Measurements from ENCODE around the gene TUBA1B. TPM values are rescaled to one million over a fixed set of nuclear protein-coding genes. Genes with fewer than 3 reads are reported as not detected.

Gene TUBA1B
- total RNA-seq, 1 experiment from 2014 or later = 2,063 TPM

DNA sequence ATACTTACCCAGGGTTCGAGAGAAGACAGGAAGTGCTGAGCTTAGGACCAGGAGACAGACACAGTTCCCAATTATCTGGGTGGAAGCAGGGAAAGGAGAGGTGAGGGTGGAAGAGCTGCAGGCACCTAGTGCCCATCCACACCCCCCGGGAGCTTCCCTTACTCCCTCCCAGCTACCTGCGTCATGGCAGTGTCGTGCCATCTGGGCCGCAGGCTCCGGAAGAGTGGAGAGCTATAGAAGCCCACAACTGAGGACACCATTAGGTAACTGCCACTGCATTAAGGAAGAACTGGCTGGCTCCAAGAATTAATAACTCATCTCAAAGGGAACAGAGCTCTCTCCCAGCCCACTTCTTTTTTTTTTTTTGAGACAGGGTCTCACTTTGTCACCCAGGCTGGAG is 30.8 kb downstream of the TUBA1B start:
- Histone ChIP-seq H2BK120ac (ENCODE audit: low read depth, low read length, poor library complexity, severe bottlenecking) (no peak overlapping the region), H4K8ac (replicated peaks; ENCODE audit: insufficient read length, low read depth, low read length) (no peak overlapping the region), H3K79me1 (ENCODE audit: insufficient read depth, low read depth, low read length, poor library complexity, severe bottlenecking) (no peaks in the 10 kb centered on the region), H3K4me1 (ENCODE audit: insufficient read depth, low read length) (no peaks in the 10 kb centered on the region), H3K4ac (ENCODE audit: low read depth, low read length) (no peak overlapping the region), H4K20me1 (ENCODE audit: control insufficient read depth, insufficient read depth, insufficient read length) (no peaks in the 10 kb centered on the region), H3K23ac (ENCODE audit: insufficient read length, low read depth, low read length) (no peak overlapping the region), H3K27ac (ENCODE audit: insufficient read length, low read depth, low read length) (no peak overlapping the region), H3K9me3 (ENCODE audit: control insufficient read depth, low read depth, low read length) (no peaks in the 10 kb centered on the region), H2BK5ac (ENCODE audit: insufficient read length, low read length) (no peak overlapping the region), H3K18ac (ENCODE audit: insufficient read length, low read depth, low read length) (no peak overlapping the region), H3K27me3 (ENCODE audit: insufficient read depth, low read length) (no peaks in the 10 kb centered on the region), H3K4me2 (ENCODE audit: insufficient read depth, insufficient read length, low read length) (no peak overlapping the region), H2BK20ac (ENCODE audit: low read depth, low read length, poor library complexity, severe bottlenecking) (no peak overlapping the region), H2AFZ (ENCODE audit: low read length) (no peak overlapping the region), H2AK5ac (ENCODE audit: insufficient read length, low read length) (no peak overlapping the region), H4K5ac (ENCODE audit: insufficient read length, low read depth, low read length) (no peak overlapping the region), H3K14ac (ENCODE audit: insufficient read depth, low read length) (no peak overlapping the region), H3T11ph (ENCODE audit: low read length) (no peak overlapping the region), H3K56ac (ENCODE audit: insufficient read length, low read depth, low read length) (no peak overlapping the region), H3K9ac (ENCODE audit: extremely low read depth, insufficient read length, low read length) (no peak overlapping the region), H3K23me2 (ENCODE audit: insufficient read length, low read depth, low read length, poor library complexity, severe bottlenecking) (no peaks in the 10 kb centered on the region), H2BK12ac (ENCODE audit: insufficient read length, low read depth, low read length) (no peak overlapping the region), H2BK15ac (ENCODE audit: low read depth, low read length) (no peak overlapping the region), H3K79me2 (ENCODE audit: insufficient read depth, low read length) (no peaks in the 10 kb centered on the region), H4K91ac (ENCODE audit: insufficient read length, low read depth, low read length) (no peak overlapping the region)
- peaks cover 2 to 67% (median 60%) of the 10 kb centered on the region in 3 experiments; a peak in 6 of 7 replicates for H3K36me3 Mint-ChIP-seq (ENCODE audit: insufficient read depth in 1 of 3, low read depth in 3 of 3)
- H3K27ac Mint-ChIP-seq = no peak overlapping the region
- no peak overlapping the region for H3K4me3 Mint-ChIP-seq
- H3K27me3 Mint-ChIP-seq (ENCODE audit: low read depth) = peaks cover 6% of the 10 kb centered on the region
- TF ChIP-seq, protein P1, sequence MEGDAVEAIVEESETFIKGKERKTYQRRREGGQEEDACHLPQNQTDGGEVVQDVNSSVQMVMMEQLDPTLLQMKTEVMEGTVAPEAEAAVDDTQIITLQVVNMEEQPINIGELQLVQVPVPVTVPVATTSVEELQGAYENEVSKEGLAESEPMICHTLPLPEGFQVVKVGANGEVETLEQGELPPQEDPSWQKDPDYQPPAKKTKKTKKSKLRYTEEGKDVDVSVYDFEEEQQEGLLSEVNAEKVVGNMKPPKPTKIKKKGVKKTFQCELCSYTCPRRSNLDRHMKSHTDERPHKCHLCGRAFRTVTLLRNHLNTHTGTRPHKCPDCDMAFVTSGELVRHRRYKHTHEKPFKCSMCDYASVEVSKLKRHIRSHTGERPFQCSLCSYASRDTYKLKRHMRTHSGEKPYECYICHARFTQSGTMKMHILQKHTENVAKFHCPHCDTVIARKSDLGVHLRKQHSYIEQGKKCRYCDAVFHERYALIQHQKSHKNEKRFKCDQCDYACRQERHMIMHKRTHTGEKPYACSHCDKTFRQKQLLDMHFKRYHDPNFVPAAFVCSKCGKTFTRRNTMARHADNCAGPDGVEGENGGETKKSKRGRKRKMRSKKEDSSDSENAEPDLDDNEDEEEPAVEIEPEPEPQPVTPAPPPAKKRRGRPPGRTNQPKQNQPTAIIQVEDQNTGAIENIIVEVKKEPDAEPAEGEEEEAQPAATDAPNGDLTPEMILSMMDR (conservative IDR thresholded peaks at IDR 0.05) = no peak
- WGBS (ENCODE audit: extremely low coverage, insufficient read length, low lambda C conversion rate) = no CpG with 5 or more reads among the region's 6 CpGs
- no peak for DNase-seq
- no peaks in the 10 kb centered on the region for H3K9me3 Mint-ChIP-seq
- peaks cover 3 to 5% of the 10 kb centered on the region in 2 experiments for H3K4me1 Mint-ChIP-seq
